OCI-M2 (cell line): ENCODE measurements around the gene NSUN5.
"Not testable (repeated sequence)": the region's sequence is repeated elsewhere in the genome, so short reads cannot be mapped to it uniquely, and the experiment has no call there.

Experiments used
- DNase-seq: peaks from one replicate; lab custom pipeline; 2025; ENCODE audit not compliant: unreplicated experiment; lab: John Stamatoyannopoulos, UW

The NSUN5 gene

DNA sequence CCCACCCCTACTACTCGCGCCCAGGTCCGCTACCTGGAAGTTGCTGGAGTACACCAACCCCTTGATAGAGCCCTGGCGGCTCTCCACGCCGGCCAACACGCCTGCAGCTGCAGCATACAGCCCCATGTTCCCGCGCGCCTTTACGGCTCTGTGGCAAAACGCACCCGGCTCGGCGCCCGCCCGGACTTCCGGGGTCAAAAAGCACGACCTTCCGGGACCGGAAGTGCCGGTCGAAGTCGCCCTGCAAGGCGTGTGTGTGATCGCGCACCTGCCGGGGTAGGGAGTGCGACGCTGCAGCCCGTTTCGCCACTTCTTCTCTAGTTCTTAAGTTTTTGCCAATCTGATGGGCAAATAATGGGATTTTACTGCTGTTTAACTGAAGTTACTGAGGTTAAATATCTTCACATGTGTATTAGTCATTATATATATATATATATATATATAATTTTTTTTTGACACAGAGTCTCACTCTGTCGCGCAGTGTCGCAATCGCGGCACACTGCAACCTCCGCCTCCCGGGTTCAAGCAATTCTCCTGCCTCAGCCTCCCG, at the start of gene NSUN5:
TSS of gene NSUN5 (minus strand) at position 162 of the 550 bp plus-strand sequence. CDS start at position 126, 36 bp downstream.
- no peak for DNase-seq

DNA sequence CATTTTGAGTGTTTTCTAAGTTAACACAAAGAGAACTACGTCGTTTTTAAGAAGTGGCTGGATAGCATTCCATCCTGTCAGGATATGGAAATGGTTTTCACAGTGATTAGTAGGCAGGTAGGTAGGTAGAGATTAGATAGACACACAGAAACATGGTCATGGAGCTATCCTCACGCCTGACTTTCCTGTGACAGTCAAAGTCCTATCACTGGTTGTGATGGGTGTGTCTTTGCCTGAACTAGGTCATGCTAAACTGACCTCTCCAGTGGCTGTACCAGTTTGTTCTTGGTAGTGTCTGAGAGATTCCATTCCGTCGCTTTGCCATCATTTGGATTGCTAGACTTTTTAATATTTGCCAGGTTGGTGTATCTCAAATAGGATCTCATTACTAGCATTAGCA, 47.5 kb upstream of the NSUN5 start:
- DNase-seq, result no peak

DNA sequence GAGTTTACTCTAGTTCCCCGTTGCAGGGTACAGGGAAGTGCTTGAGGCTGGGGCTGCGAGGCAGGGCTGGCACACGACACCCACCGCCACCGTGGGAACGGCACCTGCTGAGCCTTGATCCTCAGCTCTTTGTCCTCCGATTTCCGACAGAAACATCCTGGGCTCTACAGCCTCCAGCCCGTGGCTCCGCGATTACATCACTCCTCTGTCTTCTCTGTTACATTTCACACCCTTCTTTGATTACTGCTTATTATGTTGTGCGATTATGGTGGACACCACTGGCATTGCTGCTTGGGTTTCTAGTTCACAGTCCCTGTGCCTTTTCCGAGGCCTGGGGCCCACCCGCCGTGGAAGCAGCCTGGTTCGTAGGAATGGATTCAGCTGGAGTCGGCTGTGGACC, 46.2 kb upstream of the NSUN5 start:
- no peak for DNase-seq

DNA sequence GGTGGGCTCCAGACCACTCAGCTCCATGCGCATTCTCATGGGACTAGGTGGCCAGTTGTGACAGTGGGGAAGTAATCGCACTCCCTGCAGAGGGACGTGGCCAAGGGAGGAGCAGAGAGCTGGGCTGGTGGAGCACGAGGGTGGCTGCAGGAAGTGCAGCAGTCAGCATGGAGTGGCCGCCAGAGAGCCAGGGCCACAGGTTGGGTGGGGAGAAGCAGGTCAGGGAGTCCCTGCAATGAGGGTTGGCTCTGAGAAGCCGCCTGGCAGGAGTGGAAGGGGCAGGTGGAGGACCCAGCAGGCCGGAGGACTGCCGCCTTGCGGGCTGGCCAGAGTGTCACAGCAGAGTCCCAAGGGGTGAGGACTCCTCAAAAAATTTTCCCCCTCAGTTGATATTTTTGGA, 45.6 kb upstream of the NSUN5 start:
- no peak for DNase-seq

DNA sequence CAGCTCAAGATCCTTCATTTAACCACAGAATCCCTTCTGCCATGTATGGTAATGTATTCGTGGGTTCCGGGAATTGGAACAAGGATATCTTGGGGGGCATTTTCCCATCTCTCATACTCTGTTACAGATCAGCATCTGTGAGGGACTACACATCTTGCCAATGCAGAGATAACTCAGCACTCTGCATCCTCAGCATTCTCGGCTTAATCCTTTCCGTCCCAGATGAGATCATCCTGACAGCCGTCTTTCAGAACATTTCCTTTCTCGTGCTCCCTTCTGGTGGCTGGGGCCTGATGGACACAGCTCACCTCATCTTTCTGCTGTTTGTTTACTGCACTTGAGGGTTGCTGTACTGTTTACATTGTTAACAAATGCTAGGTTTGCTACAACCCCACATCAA, 44.6 kb upstream of the NSUN5 start:
- no peak for DNase-seq

DNA sequence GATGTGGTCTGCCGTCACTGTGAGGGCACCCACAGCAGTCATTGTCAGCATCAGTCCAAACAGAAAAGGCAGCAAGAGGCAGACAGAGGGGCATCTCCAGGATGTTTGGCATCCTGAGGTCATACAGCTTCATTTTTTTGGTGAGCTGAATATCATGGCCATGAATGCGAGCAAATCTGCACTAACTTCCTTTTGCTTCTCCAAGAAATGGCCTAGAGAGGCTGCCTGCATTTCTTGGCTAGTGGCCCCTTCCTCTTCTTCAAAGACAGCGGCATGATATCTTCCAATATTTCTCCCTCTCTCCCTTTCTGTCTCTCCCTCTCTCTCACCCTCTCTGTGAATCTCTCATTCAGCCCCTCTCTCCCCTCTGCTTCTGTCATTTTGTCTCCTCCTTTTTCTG, 44.2 kb upstream of the NSUN5 start:
- no peak for DNase-seq

DNA sequence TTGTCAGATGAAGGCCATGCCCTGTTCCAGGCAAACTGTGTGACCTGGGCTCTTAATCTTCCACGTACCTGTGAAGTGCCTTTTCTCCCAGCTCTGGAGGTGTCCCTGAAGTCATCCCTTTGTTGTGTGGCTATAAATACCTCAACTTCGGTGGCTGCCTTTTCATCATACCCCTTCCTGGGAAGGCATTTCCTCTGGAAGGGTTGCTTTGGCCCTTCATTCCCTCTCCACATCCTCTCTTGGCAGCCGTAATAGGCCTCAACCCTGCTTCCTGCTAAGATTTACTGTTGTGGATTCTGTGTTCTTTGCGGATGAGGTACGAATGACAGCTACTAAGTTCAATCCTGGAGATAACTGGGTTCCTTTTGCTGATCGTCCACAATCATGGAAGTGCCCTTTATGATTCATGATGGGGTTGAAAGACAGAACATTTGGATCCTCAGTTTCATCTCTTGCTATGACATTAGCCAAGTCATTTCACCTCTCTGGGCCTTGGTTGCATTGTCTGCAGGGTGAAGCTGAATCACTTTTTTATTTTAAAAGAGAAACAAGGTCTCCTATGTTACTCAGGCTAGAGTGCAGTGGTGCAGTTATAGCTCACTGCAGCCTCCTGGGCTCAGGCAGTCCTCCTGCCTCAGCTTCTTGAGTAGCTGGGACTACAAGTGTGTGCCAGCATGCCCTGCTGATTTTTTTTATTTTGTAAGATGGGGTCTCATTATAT, 43.0 kb upstream of the NSUN5 start:
- no peak for DNase-seq

DNA sequence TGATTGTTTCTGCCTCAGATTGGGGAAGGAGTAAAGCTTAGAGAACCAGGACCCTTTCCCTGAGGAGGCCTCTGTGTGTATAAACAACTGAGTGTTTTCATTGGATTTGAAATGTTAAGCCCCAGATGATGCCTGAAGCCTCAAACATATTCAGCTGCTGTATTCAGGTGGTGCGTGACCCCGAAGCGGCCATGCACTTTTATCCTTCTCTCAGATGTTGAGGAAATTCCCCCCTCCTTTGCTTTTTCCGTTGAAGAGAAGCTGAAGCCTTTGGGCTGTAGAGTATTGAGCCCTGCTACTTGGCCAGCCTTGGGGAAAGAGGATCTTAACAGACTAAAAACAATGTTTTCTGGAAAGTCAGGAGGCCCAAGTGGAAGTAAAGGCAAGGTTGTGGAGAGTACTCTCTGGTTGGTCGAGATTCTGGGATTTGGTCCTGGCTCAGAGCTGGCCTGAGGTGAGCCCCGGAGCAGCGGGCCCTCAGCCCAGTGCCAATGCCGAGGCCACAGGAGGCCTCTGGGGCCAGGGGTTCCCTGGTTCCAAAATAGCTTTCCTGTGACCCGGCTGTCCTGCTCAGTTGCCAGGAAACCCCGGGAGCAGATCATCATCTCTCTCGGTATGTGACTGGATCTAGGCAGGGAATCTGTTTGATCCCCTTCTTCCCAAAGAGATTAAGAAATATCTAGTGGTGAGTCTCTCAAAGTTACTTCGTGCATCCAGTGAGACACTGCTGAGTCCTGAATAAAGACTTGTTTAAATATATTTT, 41.9 kb upstream of the NSUN5 start:
- no peak for DNase-seq

DNA sequence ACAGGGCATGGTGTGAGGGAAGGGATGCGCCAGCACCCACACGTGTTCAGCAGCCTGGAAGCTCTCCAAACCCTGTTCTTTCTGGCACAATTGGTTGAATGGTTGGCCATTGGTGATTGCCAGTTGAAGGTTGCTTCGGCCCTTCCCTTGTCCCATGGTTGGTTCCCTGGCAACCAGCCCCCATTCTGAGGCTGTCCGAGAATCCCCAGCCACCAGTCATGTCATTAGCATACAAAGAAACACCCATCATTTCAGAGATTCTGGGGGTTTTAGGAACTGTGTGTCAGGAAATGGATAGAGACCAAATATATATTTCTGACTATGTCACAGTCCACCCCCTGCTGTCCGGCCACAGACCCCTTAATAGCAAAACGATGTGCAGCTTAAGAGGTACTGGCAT, 41.1 kb upstream of the NSUN5 start:
- no peak for DNase-seq

DNA sequence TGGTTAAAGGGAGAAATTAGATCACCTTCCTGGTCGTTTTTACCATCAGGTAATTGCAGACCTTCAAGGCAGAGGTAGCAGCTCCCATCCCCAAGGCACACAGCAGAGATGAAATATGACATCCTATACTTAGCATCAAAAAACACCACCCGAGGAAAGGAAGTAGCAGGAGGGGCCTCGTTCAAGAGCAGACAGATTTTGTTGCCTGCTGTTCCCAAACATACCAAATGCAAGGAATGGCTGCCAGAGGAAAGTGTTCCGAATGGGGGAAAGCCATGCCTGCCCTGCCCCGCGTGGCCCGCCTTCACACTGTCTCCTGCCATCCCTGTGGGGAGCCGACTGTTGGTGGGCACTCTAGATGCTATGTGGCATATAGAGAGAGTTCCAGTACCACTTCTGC, 37.3 kb upstream of the NSUN5 start:
- no peak for DNase-seq

DNA sequence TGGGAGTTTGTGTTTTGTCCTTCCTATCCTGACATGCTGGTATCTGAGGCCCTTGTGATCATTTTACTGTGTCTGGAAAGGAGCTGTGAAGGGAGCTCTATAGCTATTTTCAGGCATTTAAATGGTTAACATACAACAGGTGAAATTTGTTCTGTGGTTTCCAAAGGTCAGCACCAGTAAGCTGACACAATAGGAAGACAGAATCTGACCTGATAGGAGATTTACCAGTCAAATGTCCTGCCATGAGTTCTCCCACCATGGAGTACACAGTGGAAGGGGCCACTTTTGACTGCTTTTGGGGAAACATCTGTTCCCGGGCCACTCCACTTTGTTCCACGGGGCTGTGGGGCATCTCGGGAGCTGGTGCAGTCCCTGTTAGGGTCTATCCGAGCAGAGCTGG, 36.9 kb upstream of the NSUN5 start:
- DNase-seq, result no peak

DNA sequence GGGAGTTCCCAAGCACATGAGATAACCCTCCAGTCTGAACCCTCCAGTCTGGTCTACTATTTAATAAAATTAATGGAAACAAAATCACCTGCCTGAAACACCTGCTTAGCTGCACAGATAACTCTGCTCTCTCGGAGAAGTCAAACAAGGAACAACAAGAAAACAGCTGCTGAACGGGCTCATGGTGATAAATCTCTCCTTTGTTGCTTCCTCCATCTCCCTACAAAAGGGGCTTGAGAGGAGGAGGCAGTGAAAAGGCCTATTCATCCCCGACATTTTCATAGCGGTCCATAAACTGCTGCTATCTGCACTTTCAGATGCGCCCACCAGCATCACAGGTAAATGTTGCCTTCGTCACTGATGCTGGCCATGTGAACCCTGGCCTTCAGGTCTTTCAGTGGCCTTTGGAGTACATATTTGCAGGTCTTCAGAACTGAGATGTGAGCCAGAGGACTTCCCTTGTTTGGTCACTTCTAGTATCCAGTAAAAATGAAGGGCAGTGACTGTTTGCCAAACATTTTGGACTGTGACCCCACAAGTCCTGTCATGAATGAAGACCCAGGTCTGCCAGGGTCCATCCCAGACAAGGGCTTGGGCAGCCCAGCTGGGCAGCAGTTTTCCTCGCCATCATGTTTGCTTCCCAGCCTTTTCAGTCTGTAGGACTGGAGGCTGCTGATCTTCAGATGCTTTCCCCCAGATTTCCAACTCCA, 35.2 kb upstream of the NSUN5 start:
- DNase-seq, result no peak

DNA sequence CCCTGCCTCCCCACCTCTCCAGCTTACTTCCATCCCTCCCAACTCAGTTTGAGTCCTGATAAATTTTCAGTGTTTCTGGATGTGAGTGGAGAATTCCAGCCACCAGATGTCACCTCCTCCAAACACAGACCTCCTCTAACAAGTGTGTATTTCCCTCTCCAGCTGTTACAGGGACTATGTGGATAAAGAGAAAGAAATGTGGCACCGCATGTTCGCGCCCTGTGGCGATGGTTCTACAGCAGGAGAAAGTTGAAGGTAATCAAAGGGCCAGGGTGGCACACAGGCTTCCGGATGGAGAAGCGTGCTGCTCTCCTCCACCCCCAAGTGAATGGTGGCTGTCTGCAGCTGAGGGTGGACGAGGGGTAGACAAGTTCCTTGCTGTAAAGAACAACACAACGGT, 34.0 kb upstream of the NSUN5 start:
- DNase-seq, result no peak

DNA sequence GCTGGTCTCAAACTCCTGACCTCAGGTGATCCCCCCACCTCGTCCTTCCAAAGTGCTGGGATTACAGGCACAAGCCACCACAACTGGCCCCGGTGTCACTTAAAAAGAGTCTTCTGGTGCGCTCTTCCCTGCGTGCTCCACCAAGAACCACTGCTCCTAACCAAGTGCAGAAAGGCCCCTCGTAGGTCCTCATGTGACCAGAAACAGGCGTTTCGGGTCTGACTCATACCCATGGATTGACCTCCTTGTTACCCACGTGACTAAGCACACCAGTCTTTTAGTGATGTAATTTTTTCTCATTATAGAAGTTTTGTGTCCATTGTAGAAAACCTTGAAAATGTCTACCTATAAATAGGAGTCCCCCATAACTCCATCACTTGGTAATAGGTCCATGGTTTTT, 33.3 kb upstream of the NSUN5 start:
- DNase-seq, result no peak

DNA sequence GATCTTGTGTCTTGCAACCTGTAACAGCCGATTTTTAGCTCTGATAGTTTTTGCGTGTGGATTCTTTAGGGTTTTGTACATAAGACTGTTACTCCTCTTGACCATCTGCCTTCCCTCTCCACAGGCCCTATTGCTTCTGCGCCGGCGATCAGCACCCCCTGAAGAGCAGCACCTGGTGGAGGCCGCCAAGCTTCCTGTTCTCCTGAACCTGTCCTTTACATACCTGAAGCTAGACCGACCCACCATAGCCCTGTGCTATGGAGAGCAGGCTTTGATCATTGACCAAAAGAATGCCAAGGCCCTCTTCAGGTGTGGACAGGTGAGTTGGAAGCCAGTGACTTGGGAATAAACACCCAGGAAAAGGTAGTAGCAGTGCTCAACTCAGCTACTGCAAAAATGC, 31.9 kb upstream of the NSUN5 start:
- no peak for DNase-seq

DNA sequence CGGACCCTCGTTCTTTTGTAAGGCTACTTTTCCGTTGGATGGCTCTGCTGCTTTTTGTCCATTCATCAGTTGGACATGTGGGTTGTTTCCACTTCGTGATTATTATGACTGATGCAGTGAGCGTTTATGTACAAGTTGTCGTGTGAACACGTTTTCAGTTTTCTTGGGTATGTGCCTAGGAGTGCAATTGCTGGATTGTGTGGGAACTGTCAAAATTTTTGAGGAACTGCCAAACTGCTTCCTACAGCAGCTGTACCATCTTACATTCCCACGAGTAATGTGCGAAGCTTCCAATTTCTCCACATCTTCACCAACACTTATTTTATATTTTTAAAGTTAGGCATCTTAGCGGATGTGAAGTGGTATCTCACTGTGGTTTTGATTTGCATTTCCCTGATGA, 29.7 kb upstream of the NSUN5 start:
- DNase-seq, result no peak

DNA sequence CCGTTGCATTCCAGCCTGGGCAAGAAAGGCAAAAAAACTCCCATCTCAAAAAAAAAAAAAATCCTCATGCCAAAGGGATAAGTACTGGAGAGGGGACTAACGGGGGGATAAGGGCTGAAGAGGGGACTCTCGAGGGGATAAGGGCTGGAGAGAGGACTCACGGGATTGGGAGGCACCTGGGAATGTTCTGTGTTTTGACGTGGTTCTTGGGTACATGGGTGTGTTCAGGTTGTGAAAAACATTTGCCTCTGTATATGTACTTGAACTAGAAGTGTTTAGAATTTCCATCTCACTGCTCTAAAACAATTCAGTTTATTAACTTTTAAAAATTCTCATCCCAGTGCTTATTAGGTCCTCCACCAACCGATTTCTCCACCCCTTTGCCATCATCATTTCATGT, 23.8 kb upstream of the NSUN5 start:
- no peak for DNase-seq

DNA sequence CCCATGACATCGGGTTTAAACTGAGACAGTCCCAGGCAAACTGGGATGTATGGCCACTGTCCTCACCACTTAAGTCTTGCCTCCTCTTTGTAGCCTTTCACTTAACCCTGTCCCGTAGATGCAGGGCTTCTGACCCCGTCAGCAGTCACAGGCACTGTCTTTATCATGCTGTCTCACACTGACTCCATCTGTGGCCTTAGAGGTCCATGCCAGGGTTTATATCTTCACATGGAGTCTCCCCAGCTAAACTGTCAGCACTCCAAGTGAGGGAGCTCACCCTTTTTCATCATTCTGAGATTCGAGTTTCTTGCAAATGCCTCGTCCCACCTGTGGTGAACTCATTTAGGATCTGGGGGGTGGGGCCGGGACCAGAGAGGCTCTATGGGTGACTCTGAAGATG, 22.1 kb upstream of the NSUN5 start:
- no peak for DNase-seq

DNA sequence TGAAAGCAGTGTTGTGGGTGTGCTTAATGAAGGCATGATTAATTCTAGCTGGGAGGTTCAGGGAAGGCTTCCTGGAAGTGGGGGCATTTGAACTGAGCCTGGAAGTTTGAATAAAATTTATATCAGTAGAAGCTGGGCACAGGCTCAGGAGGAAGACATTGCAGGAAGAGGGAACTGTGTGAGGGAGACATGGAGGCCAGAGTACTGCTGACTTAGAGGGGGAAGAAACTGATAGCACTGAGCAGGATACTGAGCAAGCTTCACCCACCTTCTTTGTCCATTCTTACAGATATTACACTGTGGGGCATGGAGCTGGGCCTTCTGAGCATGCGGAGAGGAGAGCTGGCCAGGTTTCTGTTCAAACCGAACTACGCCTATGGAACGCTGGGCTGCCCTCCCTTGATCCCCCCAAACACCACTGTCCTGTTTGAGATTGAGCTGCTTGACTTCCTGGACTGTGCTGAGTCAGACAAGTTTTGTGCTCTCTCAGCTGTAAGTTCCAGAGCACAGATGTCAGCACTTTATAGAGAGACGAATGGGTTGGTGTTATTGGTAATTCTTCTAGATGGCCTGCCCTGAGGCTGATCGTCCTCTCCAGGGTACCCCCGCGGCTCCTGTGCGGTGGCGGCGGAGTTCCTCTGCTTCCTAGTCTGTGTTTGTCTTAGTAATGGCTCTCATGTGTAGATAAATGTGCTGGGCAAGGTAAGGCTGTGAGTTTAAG, 21.4 kb upstream of the NSUN5 start:
- DNase-seq, result no peak

DNA sequence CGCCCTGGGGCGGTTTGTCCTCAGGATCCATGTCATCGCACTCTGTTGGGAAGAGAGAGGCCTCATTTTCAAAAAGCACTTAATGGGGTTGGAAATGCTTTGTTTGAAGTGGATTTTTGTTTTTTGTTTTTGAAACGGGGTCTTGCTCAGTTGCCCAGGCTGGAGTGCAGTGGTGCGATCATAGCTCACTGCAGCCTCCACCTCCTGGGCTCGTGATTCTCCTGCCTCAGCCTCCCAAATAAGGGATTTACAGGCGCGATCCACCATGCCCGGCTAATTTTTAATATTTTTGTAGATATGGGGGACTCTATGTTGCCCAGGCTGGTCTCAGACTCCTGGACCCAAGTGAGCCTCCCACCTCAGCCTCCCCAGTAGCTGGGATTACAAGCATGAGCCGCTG, 20.1 kb upstream of the NSUN5 start:
- no peak for DNase-seq

DNA sequence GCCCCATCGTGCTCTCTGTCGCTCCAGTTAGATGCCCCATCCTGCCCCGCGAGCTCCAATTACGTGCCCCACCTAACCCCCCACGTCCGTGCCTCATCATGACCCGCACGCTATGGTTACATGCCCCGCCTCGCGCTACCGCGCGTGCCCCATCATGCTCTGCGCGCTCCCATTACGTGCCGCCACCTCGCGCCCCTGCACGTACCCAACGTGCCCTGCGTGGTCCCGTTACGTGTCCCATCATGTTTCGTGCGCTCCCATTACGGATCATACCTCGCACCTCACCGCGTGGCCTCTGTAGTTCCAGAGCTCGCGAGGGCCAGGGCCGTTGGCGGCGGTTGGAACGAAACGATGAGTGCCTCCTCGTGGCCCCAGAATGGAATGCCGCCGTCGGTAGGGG, 19.3 kb upstream of the NSUN5 start, which contains the start of the genes FKBP6 and TRIM50:
TSS of gene FKBP6 (plus strand) at position 240 of the 400 bp plus-strand sequence. CDS start 268 bp downstream, outside the sequence.
TSS of gene TRIM50 (minus strand) at position 161 of the 400 bp plus-strand sequence. CDS start 3,295 bp downstream, outside the sequence.
- DNase-seq, result not testable (repeated sequence)
